Esophagus squamous epithelium (tissue), 4 donors: ENCODE results near the gene GREB1.

Source experiments
- POLR2A ChIP-seq, 4 donors: fragments of 450-650 bp; IDR thresholded peaks; one replicate each; pipeline ENCODE4 v1.6.1; 2017; ENCODE audit warnings: antibody characterized with exemption in 4 of 4, mild to moderate bottlenecking in 4 of 4, moderate library complexity in 3 of 4
- TF ChIP-seq, protein P1 (sequence below), 6 experiments: fragments of 450-650 bp in 4 of 6; fragments of 200-600 bp in 2 of 6; sonication (generic) in 2 of 6; IDR thresholded peaks; one replicate each; pipeline ENCODE4 v1.5.1; 2016 to 2019; ENCODE audit warnings: antibody characterized with exemption in 6 of 6, mild to moderate bottlenecking in 4 of 6, moderate library complexity in 4 of 6

DNA sequence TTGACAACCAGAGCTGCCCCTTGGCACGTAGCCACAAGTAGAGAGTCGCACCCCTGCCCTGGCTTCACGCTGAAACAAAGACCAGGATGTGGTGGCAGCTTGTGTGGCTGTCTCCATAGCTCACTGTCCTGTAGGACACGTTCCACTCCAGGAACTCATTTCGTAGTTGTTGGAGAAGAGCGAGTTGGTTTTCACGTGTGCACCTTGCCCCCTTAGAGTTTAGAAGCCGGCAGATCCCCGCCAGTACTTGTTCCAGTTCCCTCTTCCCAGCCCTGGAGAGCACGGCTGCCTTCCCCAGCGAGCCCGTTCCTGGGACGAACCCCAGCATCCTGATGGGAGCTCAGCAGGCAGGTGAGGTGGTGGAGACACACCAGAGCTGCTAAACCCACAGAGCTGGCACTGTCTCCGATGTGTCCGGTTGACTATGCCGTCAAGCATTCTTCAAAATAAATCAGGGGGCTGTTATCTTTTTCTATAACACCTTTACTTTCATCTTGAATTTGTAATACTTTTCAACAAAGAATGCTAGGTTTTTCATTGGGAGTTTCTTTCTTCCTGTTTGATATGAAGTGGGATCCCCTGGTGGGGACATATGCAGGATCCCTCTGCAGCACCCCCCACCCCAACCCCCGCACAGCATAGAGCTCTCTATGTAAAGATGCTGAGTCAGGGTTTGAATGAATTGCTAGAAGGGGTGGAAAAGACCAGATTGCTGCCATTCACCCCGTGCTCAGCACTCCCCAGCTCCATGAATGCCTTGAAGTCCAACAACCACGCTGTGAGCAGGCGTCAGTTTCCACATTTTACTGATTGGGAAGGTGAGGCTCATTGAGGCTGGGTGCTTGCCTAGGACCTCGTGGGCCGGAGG lies 44.5 kb downstream of the GREB1 start:
- TF ChIP-seq, protein P1, sequence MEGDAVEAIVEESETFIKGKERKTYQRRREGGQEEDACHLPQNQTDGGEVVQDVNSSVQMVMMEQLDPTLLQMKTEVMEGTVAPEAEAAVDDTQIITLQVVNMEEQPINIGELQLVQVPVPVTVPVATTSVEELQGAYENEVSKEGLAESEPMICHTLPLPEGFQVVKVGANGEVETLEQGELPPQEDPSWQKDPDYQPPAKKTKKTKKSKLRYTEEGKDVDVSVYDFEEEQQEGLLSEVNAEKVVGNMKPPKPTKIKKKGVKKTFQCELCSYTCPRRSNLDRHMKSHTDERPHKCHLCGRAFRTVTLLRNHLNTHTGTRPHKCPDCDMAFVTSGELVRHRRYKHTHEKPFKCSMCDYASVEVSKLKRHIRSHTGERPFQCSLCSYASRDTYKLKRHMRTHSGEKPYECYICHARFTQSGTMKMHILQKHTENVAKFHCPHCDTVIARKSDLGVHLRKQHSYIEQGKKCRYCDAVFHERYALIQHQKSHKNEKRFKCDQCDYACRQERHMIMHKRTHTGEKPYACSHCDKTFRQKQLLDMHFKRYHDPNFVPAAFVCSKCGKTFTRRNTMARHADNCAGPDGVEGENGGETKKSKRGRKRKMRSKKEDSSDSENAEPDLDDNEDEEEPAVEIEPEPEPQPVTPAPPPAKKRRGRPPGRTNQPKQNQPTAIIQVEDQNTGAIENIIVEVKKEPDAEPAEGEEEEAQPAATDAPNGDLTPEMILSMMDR (IDR thresholded peaks at IDR 0.05): no peak
- TF ChIP-seq POLR2A (IDR thresholded peaks at IDR 0.05): no peak
